ENCODE results near the gene NXPH3.

DNA sequence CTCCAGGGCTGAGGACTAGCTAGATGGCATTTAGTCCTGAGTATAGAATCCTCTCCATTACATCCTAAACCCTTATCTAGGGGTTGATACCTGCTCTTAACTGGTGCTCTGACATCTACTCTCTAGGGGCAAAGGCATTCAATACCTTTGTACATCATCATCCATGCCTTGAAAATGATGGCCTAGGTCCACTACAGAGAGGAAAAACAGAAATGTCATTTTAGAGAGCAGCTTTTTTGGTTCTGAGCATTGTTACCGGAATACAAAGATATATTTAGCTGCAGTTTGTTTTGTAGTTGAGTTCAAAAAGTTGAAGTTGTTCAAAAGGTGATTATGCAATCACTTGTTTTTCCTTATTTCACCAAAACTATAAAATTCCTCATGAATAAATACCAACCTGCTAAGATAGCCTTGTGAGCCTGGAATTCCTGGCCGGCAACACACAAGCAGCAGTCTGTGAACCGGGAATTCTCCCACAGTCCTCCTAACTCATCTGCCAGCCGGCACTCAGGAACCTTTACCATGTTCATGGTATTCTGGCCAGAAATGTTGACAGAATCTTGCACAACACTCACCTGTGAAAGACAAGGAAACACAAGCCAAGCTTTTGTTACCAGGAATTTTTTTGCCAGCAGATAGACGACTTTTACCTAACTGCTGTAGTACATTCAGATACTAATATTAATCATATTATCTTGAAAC, 35.4 kb downstream of the NXPH3 start:
- TF ChIP-seq, protein P1, sequence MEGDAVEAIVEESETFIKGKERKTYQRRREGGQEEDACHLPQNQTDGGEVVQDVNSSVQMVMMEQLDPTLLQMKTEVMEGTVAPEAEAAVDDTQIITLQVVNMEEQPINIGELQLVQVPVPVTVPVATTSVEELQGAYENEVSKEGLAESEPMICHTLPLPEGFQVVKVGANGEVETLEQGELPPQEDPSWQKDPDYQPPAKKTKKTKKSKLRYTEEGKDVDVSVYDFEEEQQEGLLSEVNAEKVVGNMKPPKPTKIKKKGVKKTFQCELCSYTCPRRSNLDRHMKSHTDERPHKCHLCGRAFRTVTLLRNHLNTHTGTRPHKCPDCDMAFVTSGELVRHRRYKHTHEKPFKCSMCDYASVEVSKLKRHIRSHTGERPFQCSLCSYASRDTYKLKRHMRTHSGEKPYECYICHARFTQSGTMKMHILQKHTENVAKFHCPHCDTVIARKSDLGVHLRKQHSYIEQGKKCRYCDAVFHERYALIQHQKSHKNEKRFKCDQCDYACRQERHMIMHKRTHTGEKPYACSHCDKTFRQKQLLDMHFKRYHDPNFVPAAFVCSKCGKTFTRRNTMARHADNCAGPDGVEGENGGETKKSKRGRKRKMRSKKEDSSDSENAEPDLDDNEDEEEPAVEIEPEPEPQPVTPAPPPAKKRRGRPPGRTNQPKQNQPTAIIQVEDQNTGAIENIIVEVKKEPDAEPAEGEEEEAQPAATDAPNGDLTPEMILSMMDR (conservative IDR thresholded peaks at IDR 0.05): no peak
- TF ChIP-seq EZH2 (IDR thresholded peaks at IDR 0.05; ENCODE audit: low read depth): no peak
